GM18526 (cell line): ENCODE measurements around the gene ATP11A.

Experiments
- POLR2A ChIP-seq: IDR thresholded peaks from 3 replicates; pipeline ENCODE4 v1.6.1; 2011; ENCODE audit not compliant: insufficient read length; ENCODE audit errors: extremely low read depth

Gene ATP11A

DNA sequence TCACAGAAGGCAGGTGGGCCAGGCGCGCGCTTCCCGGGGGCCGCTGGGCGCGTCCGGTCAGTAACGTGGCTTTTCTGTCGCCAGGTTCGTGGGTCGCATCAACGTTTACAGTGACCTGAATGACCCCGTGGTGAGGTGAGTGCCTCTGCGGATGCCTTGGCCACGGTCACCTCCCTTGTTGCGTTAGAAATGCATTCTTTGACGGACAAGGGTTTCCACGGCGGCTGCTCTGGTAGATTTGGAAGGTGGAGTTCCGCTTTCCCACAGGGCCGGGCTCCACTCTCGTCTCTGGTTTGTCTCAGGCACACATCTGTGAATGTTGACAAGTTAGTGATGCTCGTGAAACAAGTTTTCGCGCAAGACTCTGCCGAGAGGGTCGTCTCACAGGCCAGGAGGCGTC, 130.0 kb downstream of the ATP11A start:
- TF ChIP-seq POLR2A: no peak

DNA sequence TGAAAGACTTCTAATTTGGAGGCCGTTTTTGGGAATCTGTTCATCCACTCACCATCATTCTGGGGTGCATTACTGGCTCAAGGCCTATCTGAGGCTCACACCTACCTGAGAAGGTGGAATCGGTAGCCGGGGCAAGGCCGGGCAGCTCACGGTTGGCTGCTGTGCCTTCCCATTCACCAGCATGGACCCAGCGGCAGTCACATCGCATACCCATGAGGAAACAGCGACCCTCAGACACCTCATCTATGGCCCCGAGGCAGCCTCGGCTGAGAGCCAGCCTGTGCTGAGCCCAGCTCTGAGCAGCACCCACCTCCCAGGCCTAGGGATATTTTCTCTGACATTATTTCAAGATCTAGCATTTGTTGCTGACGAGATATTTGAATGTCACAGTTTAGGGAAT, 130.5 kb downstream of the ATP11A start:
- no peak for TF ChIP-seq POLR2A

DNA sequence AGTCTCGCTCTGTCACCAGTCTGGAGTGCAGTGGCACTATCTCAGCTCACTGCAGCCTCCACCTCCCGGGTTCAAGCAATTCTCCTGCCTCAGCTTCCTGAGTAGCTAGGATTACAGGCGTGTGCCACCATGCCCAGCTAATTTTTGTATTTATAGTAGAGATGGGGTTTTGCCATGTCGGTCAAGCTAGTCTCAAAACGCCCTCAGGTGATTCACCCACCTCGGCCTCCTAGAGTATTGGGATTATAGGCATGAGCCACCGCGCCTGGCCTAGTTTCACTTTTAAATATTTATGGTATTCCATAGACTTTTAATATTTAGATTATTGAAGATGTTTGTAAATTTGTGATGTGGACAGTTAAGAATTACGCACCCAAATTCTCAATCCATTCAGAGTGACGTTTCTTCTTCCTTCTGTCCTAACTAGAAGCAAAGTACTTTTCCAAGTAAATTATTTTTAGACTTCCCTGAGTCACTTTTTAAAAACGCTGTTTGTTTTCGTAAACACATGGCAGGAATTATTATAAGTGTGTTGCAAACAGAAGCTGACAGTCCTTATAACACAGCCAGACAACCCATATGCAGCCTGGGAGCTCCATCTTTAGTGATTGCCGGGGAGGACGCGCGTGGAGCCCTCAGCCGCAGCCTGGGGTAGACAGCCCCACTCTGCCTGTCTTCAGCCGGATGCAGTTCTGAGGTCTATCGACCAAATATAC, 131.7 kb downstream of the ATP11A start:
- TF ChIP-seq POLR2A: no peak

DNA sequence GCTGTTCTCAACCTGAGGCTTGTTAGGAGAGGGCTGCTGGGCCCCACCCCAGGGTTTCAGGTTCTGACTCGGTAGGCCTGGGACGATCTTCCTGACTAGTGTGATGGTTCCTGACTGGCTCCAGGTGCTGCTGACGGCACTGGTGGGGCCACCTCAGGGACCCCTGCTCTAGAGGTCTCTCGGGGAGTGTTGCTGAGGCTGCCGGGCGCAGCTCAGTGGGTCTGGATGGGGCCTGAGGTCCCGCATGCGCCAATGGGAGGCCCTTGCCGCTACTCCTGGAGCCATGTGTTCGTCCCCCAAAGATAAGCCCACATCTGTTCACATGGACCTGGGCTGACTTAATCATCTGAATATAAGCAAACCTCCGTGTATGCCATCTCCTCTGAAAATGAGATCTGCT, 133.0 kb downstream of the ATP11A start:
- TF ChIP-seq POLR2A: no peak

DNA sequence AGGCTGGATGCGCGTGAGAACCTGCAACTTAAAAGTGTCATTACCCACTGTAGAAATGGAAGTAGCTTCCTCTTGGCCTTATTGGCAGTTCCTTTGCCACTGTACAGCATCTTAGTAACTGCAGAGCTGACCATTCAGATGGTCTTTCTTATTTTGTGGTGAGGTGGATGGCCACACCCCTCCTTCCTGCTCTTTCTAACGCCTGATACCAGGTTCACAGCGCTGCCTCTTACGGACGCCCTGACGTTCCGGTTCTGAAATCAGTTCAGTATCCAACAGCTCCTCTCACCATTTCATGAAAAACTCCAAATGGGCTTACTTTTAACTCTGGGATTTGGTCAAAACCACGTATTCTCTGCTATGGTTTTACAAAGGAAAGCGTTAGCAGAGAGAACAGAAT, 134.6 kb downstream of the ATP11A start:
- TF ChIP-seq POLR2A: no peak

DNA sequence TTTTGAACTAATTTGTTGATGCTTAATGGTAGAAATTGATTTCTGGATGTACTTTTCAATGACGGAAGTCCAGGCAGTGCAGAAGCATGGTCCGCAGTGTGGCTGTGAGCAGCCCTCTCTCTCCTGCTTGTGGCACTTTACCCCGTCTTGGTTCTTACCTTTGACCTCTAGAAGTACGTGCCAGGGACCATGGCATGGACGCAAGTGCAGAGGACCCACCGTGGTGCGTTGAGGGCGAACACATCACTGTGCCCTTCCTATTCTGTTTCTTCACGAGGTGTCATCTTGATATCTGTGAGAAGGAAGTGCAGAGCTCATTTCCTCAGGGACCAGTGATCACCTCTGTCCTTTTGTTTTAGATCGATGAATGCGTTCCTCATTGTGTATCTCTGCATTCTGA, 135.2 kb downstream of the ATP11A start:
- TF ChIP-seq POLR2A: no peak

DNA sequence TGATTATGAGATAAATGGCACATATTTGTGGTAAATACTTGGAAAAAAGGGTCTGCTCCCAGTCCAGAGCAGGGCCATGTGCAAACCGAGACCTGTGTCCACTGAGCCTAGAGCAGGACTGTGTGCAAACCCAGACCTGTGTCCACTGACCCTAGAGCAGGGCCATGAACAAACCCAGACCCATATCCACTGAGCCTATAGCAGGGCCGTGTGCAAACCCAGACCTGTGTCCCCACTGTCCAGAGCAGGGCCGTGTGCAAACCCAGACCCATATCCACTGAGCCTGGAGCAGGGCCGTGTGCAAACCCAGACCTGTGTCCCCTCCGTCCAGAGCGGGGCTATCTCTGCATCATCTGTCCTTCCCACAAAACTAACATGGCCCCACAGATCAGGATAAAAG, 136.0 kb downstream of the ATP11A start:
- TF ChIP-seq POLR2A: no peak

DNA sequence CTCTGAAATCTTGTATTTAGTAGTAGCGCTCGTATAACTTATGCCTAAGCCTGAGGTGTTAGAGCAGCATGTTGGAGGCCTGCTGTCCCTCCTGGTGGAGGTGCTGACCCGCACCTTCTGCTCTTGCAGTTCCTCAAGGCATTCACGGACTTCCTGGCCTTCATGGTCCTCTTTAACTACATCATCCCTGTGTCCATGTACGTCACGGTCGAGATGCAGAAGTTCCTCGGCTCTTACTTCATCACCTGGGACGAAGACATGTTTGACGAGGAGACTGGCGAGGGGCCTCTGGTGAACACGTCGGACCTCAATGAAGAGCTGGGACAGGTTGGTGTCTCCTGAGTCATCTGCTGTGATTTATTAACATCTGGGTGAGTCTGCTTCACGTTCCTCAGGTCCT, 136.7 kb downstream of the ATP11A start:
- TF ChIP-seq POLR2A: no peak

DNA sequence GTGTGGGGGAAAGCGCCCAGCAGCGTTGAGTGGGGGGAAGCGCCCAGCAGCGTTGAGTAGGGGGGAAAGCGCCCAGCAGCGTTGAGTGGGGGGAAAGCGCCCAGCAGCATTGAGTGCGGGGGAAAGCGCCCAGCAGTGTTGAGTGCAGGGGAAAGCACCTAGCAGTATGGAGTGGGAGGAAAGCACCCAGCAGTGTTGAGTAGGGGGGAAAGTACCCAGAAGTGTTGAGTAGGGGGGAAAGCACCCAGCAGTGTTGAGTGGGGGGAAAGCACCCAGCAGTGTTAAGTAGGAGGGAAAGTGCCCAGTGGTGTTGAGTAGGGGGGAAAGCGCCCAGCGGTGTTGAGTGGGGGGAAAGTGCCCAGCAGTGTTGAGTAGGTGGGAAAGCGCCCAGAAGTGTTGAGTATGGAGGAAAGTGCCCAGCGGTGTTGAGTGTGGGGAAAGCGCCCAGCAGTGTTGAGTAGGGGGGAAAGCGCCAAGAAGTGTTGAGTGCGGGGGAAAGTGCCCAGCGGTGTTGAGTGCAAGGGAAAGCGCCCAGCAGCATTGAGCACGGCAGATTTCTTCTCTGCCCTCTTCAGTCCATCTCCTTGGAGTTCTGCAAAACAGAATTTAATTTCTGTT, 138.4 kb downstream of the ATP11A start:
- TF ChIP-seq POLR2A: no peak

DNA sequence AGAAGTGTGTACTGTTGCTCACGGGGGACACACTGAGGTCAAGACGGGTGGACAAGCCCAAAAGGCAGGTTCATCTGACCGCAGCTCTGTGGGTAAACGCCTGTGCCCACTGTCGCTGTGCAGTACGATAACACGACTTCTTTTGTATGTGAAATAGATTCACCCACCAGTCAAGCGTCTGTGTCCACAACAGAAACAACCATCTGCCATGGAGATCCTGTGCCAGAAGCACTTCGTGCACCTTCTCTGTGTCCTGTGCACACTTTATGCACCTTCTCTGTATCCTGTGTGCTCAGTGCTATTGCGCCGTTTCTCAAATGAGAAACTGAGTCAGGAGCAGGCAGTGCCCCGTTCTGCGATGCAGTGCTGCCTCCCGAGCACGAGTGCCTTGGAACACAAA, 138.9 kb downstream of the ATP11A start:
- TF ChIP-seq POLR2A: no peak

DNA sequence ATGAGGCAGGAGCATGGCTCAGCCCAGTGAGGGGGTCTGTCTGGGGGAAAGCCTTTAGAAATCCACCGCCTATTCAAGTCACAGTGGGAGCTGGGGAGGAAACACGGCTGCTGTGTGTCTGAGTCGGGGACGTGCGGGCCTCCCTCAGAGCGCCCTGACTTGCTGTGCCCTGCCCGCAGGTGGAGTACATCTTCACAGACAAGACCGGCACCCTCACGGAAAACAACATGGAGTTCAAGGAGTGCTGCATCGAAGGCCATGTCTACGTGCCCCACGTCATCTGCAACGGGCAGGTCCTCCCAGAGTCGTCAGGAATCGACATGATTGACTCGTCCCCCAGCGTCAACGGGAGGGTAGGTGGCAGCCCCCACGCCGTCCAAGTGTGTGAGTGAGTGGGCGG, 141.4 kb downstream of the ATP11A start:
- no peak for TF ChIP-seq POLR2A

DNA sequence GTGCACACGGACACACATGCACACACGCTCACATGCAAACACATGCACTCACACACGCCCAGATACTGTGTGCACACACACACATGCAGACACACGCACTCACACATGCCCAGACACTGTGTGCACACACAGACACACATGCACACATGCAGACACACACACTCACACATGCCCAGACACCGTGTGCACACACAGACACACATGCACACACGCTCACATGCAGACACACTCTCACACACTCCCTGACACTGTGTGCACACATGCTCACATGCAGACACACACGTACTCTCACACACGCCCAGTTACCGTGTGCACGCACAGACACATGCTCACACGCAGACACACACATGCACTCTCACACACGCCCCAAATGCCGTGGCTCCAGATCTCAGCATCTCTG, 142.0 kb downstream of the ATP11A start:
- TF ChIP-seq POLR2A: no peak

DNA sequence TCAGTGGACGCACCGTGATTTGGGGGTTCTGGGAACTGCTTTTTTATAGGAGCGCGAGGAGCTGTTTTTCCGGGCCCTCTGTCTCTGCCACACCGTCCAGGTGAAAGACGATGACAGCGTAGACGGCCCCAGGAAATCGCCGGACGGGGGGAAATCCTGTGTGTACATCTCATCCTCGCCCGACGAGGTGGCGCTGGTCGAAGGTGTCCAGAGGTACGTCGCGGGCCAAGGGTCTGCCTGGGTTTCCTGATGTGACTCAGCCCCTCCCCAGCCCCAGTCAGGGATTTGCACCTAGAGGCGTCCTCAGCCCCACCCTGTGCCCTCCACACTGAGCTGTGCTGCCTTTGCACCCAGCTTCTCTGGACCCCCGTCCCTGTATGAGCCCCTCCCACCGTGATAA, 143.0 kb downstream of the ATP11A start:
- no peak for TF ChIP-seq POLR2A

DNA sequence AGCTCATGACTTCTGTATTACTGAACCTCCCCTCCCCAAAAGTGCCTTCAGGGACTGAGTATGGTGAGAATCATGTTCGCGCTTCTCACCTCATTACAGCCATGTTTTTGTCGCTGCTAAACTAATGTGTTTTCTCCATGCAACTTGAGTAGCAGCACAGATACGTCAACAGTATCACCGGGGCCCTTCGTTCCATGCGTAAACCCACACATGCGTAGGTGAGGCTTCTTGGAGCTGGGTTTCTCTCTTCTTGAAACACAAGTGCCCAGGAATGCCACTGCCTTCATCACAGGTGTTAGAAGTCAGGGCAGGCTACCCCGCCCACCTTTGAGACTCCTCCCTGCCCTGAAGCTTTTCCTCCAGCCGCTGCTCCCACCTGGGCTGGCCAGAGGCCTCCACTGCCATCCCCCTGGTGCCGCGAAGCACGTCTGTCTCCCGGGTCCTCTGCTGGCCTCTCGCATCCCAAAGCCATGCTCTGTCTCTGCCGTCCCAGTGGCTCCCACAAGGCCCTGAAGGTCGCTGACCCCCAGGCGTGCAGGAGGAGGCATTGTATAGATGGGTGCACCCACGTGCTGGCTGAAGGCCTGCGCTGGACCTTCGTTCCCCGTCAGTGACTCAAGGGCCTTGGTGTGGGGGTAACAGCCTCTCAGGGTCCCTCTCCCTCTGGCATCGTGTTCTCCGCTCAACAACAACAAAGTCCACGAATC, 143.9 kb downstream of the ATP11A start:
- TF ChIP-seq POLR2A: no peak

DNA sequence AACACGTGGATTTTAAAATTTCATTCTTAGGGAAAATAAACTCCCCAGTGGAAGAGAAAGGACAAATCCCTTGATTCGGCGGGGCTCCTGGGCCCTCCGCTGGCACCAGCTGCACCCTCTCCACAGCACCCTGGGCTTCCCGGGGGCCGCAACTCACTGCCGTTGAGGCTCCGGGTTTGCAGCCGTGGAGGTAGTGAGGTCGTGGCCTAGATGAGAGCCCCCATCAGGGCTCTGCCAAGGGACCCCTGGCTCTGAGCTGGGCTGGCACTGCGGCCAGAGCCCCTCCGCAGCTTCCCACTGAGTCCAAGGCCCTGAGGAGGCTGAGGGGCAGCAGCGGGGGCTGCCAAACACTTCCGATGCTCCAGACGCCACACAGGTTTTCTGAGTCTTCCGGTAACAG, 145.5 kb downstream of the ATP11A start:
- no peak for TF ChIP-seq POLR2A

DNA sequence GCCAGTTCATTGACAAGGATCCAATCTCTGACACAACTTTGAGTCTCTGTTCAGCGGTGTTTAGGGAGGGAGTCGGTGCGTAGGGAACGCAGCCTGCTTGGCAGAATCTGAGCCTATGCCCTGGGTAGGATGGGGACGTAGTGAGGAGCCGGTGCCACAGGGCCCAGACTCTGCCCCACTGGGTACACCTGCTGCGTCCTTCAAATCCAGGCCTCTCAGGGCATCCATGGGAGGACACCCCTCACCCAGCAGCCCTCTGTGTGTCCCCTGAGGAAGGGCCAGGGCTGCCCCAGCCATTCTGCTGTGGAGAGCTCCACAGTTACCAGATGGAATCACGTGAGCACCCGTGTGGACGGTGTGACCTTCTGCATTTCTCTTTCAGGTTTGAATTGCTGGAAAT, 146.0 kb downstream of the ATP11A start:
- no peak for TF ChIP-seq POLR2A
